ENCODE measurements around the gene BDKRB1.

DNA sequence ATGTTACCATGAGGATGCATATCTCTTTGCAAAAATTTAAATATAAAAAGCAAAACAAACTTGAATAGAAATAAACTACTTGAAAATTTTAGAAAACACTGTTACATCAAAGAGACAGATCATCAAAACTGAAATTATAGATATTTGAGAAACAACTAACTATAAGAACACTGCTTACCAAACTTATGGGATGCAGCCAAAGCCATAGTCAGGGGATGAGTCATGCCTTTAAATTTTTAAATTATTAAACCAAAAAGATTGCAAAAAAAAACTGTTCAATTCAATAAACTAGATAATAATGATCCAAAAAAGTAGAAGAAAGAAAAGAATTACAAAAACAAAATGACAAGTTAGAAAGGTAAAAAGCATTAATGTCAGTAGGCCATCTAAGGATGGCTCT is 43.9 kb upstream of the BDKRB1 start:
- TF ChIP-seq, protein P1, sequence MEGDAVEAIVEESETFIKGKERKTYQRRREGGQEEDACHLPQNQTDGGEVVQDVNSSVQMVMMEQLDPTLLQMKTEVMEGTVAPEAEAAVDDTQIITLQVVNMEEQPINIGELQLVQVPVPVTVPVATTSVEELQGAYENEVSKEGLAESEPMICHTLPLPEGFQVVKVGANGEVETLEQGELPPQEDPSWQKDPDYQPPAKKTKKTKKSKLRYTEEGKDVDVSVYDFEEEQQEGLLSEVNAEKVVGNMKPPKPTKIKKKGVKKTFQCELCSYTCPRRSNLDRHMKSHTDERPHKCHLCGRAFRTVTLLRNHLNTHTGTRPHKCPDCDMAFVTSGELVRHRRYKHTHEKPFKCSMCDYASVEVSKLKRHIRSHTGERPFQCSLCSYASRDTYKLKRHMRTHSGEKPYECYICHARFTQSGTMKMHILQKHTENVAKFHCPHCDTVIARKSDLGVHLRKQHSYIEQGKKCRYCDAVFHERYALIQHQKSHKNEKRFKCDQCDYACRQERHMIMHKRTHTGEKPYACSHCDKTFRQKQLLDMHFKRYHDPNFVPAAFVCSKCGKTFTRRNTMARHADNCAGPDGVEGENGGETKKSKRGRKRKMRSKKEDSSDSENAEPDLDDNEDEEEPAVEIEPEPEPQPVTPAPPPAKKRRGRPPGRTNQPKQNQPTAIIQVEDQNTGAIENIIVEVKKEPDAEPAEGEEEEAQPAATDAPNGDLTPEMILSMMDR (conservative IDR thresholded peaks at IDR 0.05) = no peak
- no peak for TF ChIP-seq ZFX (IDR thresholded peaks at IDR 0.05)
